Superior temporal gyrus (tissue), 1 donor: ENCODE data around the gene HMOX1.
"Not testable (repeated sequence)": the region's sequence is repeated elsewhere in the genome, so short reads cannot be mapped to it uniquely, and the experiment has no call there.

Experiments
- DNase-seq: peaks from one replicate; pipeline ENCODE4 v3.0.0-alpha.2; 2016; ENCODE audit errors: extremely low spot score

Gene HMOX1

DNA sequence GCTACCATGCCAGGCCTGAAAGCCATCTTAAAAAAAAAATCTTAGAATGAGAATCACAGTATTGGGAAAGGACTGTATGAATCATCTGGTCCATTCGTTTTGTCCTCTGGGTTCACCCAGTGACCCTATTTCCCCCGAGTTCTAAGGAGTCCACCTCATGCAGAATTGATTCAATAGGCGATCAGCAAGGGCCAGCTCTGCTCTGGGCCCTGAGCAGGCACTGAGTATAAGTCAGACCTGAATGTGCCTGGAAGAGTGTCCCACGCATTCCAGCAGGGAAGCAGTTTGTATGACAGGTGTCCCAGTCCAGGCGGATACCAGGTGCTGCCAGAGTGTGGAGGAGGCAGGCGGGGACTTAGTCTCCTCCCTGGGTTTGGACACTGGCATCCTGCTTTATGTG lies 883 bp upstream of the HMOX1 start:
- DNase-seq = no peak

GRCh38 chr22:35381424-35382009 lies 621 bp downstream of the HMOX1 start:
- DNase-seq = no peak

DNA sequence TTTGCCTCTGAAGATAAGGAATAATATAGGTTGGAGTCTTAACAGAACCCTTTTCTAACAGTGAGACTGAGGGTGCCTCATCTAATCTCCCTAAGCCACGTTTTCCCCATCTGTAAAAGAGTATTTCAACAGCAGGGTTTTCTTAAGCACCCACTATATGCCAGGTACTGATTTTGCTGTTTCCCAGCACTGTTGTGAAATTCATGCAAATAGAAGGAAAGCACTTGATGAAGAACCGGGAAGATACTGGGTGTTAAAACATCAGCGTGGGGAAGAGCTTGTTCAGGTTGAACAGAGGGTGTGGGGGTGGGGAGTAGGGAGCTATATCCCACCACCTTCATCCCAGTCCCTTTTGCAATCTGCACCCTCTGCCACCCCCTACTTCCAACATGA lies 2.8 kb downstream of the HMOX1 start:
- no peak for DNase-seq

- no peak for DNase-seq
Observed at GRCh38 chr22:35384527-35384926, 3.6 kb downstream of the HMOX1 start.

- DNase-seq = no peak
Observed at GRCh38 chr22:35384975-35385588, 4.2 kb downstream of the HMOX1 start.

GRCh38 chr22:35386670-35387288 lies 5.9 kb downstream of the HMOX1 start:
- DNase-seq = no peak

DNA sequence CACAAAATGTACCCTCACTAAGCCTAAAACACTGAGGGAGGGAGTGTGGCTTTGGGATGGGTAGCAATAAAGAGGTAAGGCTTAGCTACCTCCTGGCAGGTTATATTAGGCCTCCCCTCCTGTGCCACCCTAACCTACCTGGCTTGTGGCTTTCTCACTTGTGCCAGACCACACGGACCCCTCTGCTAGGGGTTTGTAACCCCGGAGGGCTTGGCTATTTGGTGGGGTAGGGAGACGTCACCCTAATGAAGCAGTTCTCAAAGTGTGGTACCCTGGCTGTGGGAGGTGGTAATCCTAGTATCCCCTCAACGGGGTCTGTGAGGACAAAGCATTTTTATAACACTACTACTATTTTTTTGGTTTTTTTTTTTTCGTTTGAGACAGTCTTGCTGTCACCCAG lies 10.0 kb downstream of the HMOX1 start:
- DNase-seq = no peak

- no peak for DNase-seq
Observed at GRCh38 chr22:35392357-35392756, 11.5 kb downstream of the HMOX1 start.

DNA sequence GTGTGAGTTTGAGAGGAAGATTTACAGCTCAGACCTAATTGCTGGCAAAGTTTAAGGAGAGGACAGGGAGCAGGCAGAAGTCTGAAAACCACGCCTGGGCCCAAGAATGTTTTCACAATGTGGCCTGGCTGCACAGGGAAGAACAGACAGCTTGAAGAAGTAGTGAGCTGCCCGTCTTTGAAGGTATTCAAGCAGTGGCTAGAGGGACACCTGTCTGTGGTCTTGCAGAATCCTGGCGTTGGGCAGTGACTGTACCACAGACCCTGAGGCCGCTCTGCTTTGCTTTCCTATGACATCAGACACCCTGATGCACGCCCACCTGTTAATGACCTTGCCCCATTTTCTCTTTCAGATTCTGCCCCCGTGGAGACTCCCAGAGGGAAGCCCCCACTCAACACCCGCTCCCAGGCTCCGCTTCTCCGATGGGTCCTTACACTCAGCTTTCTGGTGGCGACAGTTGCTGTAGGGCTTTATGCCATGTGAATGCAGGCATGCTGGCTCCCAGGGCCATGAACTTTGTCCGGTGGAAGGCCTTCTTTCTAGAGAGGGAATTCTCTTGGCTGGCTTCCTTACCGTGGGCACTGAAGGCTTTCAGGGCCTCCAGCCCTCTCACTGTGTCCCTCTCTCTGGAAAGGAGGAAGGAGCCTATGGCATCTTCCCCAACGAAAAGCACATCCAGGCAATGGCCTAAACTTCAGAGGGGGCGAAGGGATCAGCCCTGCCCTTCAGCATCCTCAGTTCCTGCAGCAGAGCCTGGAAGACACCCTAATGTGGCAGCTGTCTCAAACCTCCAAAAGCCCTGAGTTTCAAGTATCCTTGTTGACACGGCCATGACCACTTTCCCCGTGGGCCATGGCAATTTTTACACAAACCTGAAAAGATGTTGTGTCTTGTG lies 12.5 kb downstream of the HMOX1 start:
- no peak for DNase-seq

DNA sequence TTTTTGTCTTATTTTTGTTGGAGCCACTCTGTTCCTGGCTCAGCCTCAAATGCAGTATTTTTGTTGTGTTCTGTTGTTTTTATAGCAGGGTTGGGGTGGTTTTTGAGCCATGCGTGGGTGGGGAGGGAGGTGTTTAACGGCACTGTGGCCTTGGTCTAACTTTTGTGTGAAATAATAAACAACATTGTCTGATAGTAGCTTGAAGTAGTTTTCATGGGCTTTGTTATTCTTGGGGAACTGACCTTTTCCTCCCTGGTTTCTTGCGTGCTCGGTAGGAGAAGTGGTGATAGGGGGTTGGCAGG lies 13.1 kb downstream of the HMOX1 start:
- no peak for DNase-seq

DNA sequence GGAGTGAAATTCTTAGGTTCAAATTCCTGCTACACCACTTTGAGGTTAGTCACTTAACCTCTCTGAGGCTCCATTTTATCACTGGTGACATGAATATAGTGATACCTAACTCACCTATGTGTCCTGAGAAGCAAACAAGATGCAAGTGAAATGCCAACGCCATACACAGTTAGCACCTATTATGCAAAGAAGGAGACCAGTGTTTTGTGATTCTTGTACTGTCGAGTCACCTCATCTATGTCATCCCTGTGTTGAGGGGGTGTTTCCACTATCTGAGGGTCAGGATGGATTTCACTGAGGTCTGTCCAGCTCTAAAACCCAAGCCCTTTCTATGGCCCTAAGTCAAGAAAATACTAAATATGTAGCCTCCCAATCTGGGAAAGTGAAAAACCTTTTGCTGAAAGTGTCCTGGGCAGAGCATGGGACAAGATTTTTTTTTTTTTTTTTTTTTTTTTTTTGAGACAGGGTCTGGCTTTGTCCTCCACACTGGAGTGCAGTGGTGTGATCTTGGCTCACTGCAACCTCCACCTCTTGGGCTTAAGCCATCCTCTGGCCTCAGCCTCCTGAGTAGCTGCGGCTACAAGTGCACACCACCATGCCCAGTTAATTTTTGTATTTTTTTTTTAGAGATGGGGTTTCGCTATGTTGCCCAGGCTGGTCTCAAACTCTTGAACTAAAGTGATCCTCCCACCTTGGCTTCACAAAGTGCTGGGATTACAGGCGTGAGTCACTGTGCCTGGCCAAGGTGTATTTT lies 14.1 kb downstream of the HMOX1 start:
- no peak for DNase-seq

DNA sequence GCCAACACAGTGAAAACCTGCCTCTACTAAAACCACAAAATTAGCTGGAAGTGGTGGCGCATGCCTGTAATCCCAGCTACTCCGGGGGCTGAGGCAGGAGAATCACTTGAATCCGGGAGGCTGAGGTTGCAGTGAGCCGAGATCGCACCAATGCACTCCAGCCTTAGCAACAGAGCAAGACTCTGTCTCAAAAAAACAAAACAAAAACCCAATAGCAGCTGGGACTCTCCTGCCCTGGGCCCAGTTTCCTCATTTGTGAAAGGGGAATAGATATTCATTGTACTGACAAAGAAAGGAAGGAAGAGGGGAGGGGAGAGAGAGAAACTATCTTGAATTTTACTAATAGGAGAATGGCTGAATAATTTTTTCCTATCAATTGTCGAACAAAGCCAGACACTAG lies 15.7 kb downstream of the HMOX1 start:
- not testable (repeated sequence) for DNase-seq

GRCh38 chr22:35397095-35397904 lies 16.4 kb downstream of the HMOX1 start:
- no peak for DNase-seq

DNA sequence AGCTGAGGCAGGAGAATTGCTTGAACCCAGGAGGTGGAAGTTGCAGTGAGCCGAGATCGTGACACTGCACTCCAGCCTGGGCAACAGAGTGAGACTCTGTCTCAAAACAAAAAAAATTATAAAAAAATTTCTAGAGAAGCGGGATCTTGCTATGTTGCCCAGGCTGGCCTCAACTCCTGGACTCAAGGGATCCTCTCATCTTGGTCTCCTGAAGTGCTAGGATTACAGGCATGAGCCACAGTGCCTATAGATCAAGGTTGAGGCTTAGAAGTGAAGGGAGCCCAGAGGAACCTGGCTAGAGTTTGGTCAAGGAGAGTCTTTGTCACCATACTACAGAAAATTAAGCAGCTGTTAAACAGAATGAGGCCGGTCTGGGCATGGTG lies 17.7 kb downstream of the HMOX1 start:
- DNase-seq = no peak

- DNase-seq = no peak
Observed at GRCh38 chr22:35399114-35399677, 18.3 kb downstream of the HMOX1 start.

DNA sequence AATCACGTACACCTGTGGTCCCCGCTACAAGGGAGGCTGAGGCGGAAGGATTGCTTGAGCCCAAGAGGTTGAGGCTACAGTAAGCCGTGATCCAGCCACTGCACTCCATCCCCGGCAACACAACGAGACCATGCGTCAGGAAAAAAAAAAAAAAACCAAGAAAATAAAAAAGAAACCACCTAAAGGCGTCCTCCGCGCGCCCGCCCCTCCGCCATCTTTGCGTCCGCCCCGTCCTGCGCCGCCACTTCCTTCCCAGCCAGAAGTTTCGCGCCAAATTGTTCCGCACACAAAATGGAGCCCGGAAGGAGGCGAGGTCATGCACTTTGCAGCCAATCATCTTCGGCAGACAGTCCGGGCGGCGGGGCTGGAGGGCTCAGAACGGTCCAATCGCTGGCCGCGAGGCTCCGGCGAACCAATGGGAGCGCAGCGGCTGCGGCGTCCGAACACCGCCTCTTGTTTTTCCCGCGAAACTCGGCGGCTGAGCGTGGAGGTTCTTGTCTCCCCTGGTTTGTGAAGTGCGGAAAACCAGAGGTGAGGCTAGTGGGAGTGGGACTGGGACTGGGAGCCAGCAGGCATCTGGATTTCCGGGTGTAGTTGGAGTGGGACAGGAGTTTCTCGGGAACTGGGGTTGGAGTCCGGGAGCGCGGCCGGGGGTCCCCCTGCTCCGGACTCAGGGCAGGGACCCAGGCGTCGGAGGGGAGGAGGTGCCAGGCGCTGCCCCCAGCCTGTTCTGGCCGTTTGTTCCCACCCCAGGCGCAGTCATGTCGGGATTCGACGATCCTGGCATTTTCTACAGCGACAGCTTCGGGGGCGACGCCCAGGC lies 19.0 kb downstream of the HMOX1 start, which contains the start of gene MCM5:
Gene MCM5, plus strand, starts transcription at position 463 of the 823 bp plus-strand sequence. Its CDS starts 299 bp downstream, at position 762.
- DNase-seq = peak; percentile 98

- no peak for DNase-seq
Observed at GRCh38 chr22:35400501-35400790, 19.6 kb downstream of the HMOX1 start.

- no peak for DNase-seq
Observed at GRCh38 chr22:35401863-35402262, 21.0 kb downstream of the HMOX1 start.

DNA sequence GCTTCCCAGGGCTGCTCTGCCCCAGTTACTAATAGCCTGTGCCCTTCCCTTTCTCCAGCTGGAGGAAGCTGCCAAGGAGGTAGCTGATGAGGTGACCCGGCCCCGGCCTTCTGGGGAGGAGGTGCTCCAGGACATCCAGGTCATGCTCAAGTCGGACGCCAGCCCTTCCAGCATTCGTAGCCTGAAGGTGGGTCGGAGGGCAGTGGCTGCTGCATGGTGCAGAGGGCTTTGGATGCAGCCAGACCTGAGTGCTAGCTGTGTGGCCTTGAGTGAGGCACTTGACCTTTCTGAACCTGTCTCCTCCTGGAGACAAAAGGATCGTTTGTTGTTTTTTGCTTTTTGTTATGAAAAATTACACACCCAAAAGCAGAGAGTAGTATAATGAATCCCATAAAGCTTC lies 22.5 kb downstream of the HMOX1 start:
- no peak for DNase-seq

- no peak for DNase-seq
Observed at GRCh38 chr22:35404176-35404575, 23.3 kb downstream of the HMOX1 start.
